Stimulated activated CD4-positive, alpha-beta T cell treated with anti-CD3 and anti-CD28 coated beads, Interleukin-12 subunit alpha, Interleukin-12 subunit beta, amount 100 ng/mL, for 4 hours (primary cell): ENCODE data around the gene DNTTIP2.
A peak's percentile ranks its signal among the peaks of the same experiment; 100 is the strongest.
"Not testable (repeated sequence)": the region's sequence is repeated elsewhere in the genome, so short reads cannot be mapped to it uniquely, and the experiment has no call there.

ENCODE experiments used
- DNase-seq: peaks from one replicate; pipeline ENCODE4 v3.0.0-alpha.2; 2020

The DNTTIP2 gene

DNA sequence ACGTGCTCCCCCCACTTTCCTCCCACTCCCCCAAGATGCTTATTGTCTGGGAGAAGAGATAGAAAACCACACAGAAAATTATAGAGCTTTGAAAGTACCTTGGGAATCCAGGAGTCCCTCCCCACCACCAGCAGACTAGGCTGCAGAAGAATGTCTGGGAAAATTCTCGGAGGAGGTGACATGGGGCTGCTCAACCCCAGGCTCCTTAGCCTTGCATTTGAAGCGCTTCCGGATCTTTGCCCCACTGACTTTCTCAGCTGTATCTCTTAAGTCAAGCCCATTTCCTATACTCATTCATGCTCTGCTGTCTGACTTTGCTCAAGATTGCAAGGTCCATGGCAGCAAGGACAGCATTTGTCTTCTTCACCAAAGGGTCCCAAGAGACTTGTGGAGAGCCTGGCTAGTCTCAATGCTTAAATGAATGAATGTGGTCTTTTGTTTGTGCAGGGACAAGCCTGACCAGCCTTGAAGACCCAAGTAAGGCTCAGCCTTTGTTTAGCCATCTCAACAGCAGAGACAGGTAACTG, 38.0 kb downstream of the DNTTIP2 start:
- DNase-seq, result no peak

GRCh38 chr1:93839753-93840152, 39.3 kb downstream of the DNTTIP2 start:
- DNase-seq, result no peak

GRCh38 chr1:93839307-93839706, 39.7 kb downstream of the DNTTIP2 start:
- DNase-seq, result no peak

- no peak for DNase-seq
Observed at GRCh38 chr1:93837961-93838360, 41.0 kb downstream of the DNTTIP2 start.

DNA sequence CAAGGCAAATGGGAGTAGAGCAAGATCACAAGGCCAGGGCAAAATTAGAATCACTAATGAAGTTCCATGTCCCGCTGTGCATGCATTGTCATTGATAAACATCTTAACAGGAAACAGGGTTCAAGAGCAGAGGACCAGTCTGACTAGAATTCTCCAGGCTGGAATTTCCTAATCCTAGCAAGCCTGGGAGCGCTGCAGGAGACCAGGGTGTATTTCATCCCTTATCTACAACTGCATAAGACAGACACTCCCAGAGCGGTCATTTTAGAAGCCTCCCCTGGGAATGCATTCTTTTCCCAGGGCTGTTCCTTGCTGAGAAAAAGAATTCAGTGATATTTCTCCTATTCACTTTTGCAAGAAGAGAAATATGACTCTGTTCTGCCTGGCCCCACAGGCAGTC, 45.7 kb downstream of the DNTTIP2 start:
- not testable (repeated sequence) for DNase-seq

- DNase-seq, result no peak
Observed at GRCh38 chr1:93829061-93829460, 49.9 kb downstream of the DNTTIP2 start.

DNA sequence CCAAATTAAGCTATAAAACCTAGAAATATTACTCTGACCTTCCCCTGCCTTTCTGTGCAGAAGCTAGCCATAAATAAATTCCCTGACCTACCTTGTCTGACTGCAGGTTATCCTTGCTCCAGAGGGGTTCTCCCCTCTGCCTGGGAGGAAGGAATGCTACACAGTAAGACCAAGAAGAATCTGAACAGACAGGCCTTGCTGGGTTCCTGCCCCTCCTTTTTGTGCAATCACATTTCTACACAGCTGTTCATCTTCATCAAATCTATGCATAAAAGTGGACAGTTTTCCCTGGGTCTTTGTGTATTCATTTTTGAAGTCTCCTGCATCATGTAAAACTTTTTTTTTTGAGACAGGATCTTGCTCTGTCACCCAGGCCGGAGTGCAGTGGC, 50.6 kb downstream of the DNTTIP2 start:
- DNase-seq, result no peak

- DNase-seq, result no peak
Observed at GRCh38 chr1:93827633-93828366, 51.2 kb downstream of the DNTTIP2 start.

GRCh38 chr1:93827128-93827527, 51.9 kb downstream of the DNTTIP2 start:
- no peak for DNase-seq

- DNase-seq, result no peak
Observed at GRCh38 chr1:93824834-93825233, 54.2 kb downstream of the DNTTIP2 start.

DNA sequence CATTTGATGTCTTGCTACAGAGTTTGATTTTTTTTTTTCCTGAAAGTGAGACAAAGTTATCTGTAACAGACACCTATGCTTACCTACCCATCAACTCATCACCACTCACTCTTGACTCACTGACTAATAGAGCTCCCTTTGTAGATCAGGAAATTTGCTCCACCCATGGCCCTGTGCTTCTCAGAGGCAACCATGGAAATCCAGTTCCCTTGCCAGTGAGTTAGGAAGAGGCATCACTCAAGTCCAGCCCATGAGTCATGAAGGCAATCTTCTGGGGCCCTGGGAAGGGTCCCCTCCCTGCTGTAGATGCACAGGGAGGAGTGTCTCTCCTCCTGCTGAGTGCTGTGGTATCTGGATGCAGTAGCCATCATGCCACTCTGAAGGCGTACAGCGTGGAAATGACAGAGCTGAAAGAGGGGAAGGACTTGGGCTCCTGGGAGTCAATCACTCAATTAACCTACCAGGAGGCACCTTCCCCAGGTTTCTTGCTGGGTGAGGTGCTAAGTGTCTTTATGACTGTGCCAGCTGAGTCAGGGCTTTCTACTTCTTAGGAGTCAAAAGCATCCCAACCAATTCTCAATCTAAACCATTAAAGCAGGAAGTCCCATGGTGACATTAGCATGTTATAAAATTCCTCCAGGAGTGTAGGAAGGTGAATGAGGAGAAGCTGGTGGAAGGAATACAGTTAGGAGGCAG, 56.1 kb downstream of the DNTTIP2 start:
- no peak for DNase-seq

- no peak for DNase-seq
Observed at GRCh38 chr1:93821423-93822144, 57.4 kb downstream of the DNTTIP2 start.

GRCh38 chr1:93820554-93821422, 58.2 kb downstream of the DNTTIP2 start:
- no peak for DNase-seq

- no peak for DNase-seq
Observed at GRCh38 chr1:93818570-93818959, 60.4 kb downstream of the DNTTIP2 start.

DNA sequence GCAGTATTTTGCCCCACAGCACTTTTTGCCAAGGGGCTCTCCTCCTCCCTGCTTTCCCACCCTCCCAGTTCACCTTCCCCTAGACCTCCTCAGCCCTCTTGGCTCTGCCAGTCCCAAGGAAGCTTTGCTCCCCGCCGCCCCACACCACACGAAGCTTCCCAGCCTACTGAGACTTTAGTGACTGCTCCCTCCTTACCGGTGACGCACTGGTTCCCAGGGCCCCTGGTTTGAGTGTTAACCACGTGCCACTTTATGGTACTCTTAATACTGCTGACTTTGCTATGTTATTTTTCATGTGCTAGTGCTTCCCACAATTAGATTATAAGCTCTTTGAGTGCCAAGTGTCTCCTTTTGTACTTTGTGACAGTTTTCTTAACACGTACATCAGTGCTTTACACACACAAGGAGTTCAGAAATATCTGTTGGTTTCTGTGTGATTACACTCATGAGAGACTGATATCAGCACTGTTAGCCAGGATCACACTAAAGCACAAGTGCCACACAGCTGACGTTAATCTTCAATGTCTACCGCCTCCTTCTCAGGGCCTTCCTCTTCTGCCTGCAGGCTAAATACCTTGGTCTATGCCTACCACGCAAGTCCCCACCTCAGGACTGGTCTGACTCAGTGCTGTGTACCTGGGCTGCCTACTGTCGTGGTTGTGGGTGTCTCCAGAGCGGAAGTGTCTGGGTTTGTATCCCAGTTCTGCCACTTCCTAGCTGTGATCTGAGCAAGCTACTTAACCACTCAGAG, 61.0 kb downstream of the DNTTIP2 start:
- peak; percentile 3 for DNase-seq

- no peak for DNase-seq
Observed at GRCh38 chr1:93816970-93817678, 61.9 kb downstream of the DNTTIP2 start.
